Right hindlimb (tissue), 1 donor: ENCODE measurements around the gene DDI2.

Experiments used
- DNase-seq: peaks from one replicate; pipeline ENCODE4 v3.0.0-alpha.2; 2018

DDI2 gene

GRCh38 chr1:15705184-15705566 lies 87.9 kb downstream of the DDI2 start:
- no peak for DNase-seq

DNA sequence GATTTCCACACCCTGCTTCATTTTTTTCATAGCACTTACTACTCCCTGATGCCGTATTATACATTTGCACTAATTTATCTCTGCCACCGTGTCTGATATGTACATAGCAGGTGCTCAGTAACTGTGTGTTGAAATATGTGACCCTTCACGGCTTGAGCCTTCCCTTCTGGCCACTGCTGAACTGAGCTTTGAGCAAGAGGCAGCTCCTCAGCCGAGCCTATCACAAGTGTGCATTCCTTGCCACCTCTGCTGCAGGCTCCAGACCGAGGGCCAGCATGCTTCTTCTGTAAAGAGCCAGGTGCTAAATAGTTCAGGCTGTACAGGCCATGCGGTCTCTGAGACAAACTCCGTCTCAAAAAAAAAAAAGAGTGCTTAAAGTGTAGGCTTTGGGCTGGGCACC lies 89.5 kb downstream of the DDI2 start:
- no peak for DNase-seq

DNA sequence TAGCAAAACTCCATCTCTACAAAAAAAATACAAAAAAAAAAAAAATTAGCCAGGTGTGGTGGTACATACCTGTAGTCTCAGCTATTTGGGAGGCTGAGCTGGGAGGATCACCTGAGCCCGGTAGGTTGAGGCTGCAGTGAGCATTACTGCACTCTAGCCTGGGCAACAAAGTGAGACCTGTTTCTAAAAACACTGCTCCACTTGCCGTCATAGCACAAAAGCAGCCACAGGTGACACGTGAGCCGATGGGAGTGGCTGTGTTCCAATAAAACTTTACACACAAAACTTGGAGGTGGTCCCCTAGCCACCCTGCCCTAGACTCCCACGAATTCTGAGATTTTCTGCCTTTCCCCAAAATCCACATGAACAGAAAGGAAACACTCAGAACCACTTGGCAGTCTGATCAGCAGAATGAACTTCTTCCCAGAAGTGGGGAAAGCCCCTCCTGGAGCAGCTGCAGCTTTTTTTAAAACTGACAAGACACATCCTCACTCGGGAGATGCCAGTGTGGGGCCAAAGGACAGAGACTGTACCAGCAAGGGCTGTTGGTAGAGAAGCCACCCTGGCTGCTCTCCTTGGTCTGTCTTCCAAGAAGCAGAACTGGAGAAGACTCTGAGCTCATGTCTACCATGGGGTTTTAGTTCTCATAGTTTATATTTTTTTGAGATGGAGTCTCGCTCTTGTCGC lies 90.1 kb downstream of the DDI2 start:
- no peak for DNase-seq

GRCh38 chr1:15708486-15709137 lies 91.4 kb downstream of the DDI2 start:
- no peak for DNase-seq

DNA sequence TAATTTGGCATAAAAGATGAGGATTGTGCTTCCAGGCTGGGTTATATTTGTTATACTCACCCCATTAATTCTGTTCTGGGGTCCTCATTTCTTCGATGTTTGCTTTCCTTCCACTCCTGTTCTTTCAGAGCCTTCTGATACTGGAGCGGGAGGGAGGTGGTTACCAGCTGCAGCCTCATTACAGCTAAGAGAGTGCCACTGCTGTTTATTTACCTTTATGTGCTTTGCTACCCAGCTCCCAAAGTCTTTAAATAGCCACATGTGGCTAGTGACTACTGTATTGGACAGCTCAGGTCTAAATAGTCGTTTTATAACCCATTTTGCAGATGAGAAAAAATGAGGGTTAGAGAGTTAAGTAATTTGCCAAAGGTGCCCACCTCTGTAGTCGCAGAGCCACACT lies 92.0 kb downstream of the DDI2 start:
- DNase-seq: no peak

DNA sequence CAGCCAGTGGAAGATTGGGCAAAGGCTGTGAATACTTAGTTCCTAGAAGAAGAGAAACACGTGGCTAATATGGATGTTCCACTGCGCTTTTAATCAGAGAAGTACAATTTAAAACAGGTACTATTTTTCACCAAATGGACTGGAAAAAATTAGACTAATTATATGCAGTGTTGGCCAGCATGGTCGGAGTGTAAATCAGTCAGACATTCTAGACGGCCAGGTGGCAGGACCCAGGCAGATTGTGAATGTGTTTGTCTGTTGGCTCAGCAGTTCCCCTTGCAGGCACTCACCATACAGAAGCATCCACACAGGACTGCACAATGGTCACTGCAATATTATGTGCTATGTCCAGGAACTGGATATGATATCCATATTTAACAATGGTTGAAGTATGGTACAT lies 94.9 kb downstream of the DDI2 start:
- no peak for DNase-seq

- peak; percentile 68 for DNase-seq
Measured at GRCh38 chr1:15714406-15715136, 97.3 kb downstream of the DDI2 start.

GRCh38 chr1:15717418-15718125 lies 100.3 kb downstream of the DDI2 start:
- DNase-seq: no peak

GRCh38 chr1:15718199-15718601 lies 100.9 kb downstream of the DDI2 start:
- no peak for DNase-seq
